GM19468 (cell line): ENCODE measurements around the gene TNRC18.
"Not testable (repeated sequence)": the region's sequence is repeated elsewhere in the genome, so short reads cannot be mapped to it uniquely, and the experiment has no call there.

Experiments used
- ATAC-seq: cut with Tn5 transposase; IDR thresholded peaks from one replicate; pipeline ENCODE4 v1.9.1; 2021; ENCODE audit warnings: mild to moderate bottlenecking, moderate library complexity, moderate number of reproducible peaks; ENCODE audit not compliant: unreplicated experiment; ENCODE audit errors: extremely low read depth

The TNRC18 gene

GRCh38 chr7:5382281-5382892 lies 41.2 kb downstream of the TNRC18 start:
- no peak for ATAC-seq

GRCh38 chr7:5381071-5381772 lies 42.4 kb downstream of the TNRC18 start:
- no peak for ATAC-seq

- ATAC-seq = no peak
Measured at GRCh38 chr7:5380350-5381070, 43.1 kb downstream of the TNRC18 start.

GRCh38 chr7:5379546-5379945 lies 44.1 kb downstream of the TNRC18 start:
- ATAC-seq = no peak

GRCh38 chr7:5377816-5378215 lies 45.8 kb downstream of the TNRC18 start:
- ATAC-seq = no peak

- no peak for ATAC-seq
Measured at GRCh38 chr7:5377279-5377678, 46.4 kb downstream of the TNRC18 start.

- ATAC-seq = no peak
Measured at GRCh38 chr7:5375925-5376324, 47.7 kb downstream of the TNRC18 start.

- no peak for ATAC-seq
Measured at GRCh38 chr7:5374464-5374863, 49.2 kb downstream of the TNRC18 start.

- no peak for ATAC-seq
Measured at GRCh38 chr7:5373300-5373699, 50.3 kb downstream of the TNRC18 start.

- ATAC-seq = no peak
Measured at GRCh38 chr7:5370454-5371353, 52.9 kb downstream of the TNRC18 start.

GRCh38 chr7:5367661-5368060 lies 56.0 kb downstream of the TNRC18 start:
- no peak for ATAC-seq

GRCh38 chr7:5365976-5366625 lies 57.5 kb downstream of the TNRC18 start:
- ATAC-seq = not testable (repeated sequence)

GRCh38 chr7:5363729-5364128 lies 59.9 kb downstream of the TNRC18 start:
- ATAC-seq = no peak

- no peak for ATAC-seq
Measured at GRCh38 chr7:5362466-5362865, 61.2 kb downstream of the TNRC18 start.

GRCh38 chr7:5361446-5362127 lies 62.0 kb downstream of the TNRC18 start:
- ATAC-seq = no peak

GRCh38 chr7:5360971-5361370 lies 62.7 kb downstream of the TNRC18 start:
- ATAC-seq = no peak

- no peak for ATAC-seq
Measured at GRCh38 chr7:5360451-5360850, 63.2 kb downstream of the TNRC18 start.

- not testable (repeated sequence) for ATAC-seq
Measured at GRCh38 chr7:5360021-5360420, 63.6 kb downstream of the TNRC18 start.

GRCh38 chr7:5359344-5359743 lies 64.3 kb downstream of the TNRC18 start:
- no peak for ATAC-seq
